ENCODE measurements around the gene TNS3. TPM values are rescaled to one million over a fixed set of nuclear protein-coding genes. Genes with fewer than 3 reads are reported as not detected.

The TNS3 gene
- total and polyA plus RNA-seq, 2 donors (not counting 3 experiments of a cell fraction or from before 2014, with no cell fraction given) = 10.4 to 45.1 TPM

- dilution Hi-C loops (cut with MboI; ENCODE audit: extremely low pct_ligation_motif_present, low sequenced_read_pairs) (no loop called here), intact Hi-C loops (cut with micrococcal nuclease) (no loop called here)
- Histone ChIP-seq H3K4me3 (replicated peaks in 1 of 3; ENCODE audit: insufficient read depth in 1 of 3, low read depth in 1 of 3, low read length in 3 of 3) (no peak overlapping the region), H3K9me3 (replicated peaks; ENCODE audit: control insufficient read depth, insufficient read depth, low read length) (no peaks in the 10 kb centered on the region), H3K4me2 (ENCODE audit: insufficient read depth, low read length) (no peak overlapping the region), H3K27ac (ENCODE audit: insufficient read depth, low read depth, low read length) (no peak overlapping the region), H3K27me3 (ENCODE audit: control insufficient read depth in 2 of 2, insufficient read depth in 2 of 2, low read length in 2 of 2) (no peaks in the 10 kb centered on the region), H4K20me1 (replicated peaks; ENCODE audit: control insufficient read depth, extremely low read depth, insufficient read depth, low read length) (no peaks in the 10 kb centered on the region), H3K4me1 (ENCODE audit: control insufficient read depth, extremely low read depth, insufficient read depth, low read length) (peaks cover 20% of the 10 kb centered on the region), H3K9me1 (replicated peaks; ENCODE audit: control insufficient read depth, extremely low read depth, insufficient read depth, low read length) (no peaks in the 10 kb centered on the region), H3K79me2 (ENCODE audit: control insufficient read depth, insufficient read depth, low read length) (no peaks in the 10 kb centered on the region), H3K36me3 (ENCODE audit: control insufficient read depth in 2 of 2, extremely low read depth in 1 of 2, insufficient read depth in 2 of 2, low read length in 2 of 2) (peaks cover 0 to 4% of the 10 kb centered on the region in 2 experiments), H3K9ac (replicated peaks; ENCODE audit: extremely low read depth, insufficient read depth, low read length) (no peak overlapping the region), H2AFZ (ENCODE audit: low read depth, low read length) (no peak overlapping the region)
- DNase-seq (ENCODE audit: low read depth, low spot score) (no peak), FAIRE-seq (no peak)
- POLR2A ChIA-PET = no interaction called here
- TF ChIP-seq CTCF (IDR thresholded peaks at IDR 0.05; ENCODE audit: extremely low read depth in 1 of 2, insufficient read depth in 1 of 2, low read depth in 1 of 2, low read length in 2 of 2) (no peak), EZH2 (IDR thresholded peaks at IDR 0.05; ENCODE audit: borderline replicate concordance, low read depth, low read length, severe bottlenecking) (no peak), MYC (IDR thresholded peaks at IDR 0.05; ENCODE audit: low read depth, low read length) (no peak), GATA2 (IDR thresholded peaks at IDR 0.05; ENCODE audit: insufficient read depth, insufficient read length, low read depth, low read length) (no peak), MAX (IDR thresholded peaks at IDR 0.05; ENCODE audit: insufficient read depth, insufficient read length) (no peak), POLR2AphosphoS5 (IDR thresholded peaks at IDR 0.05; ENCODE audit: insufficient read depth, low read depth, low read length) (no peak), JUN (IDR thresholded peaks at IDR 0.05; ENCODE audit: borderline replicate concordance, insufficient read depth, insufficient read length, low read depth) (no peak), FOS (IDR thresholded peaks at IDR 0.05; ENCODE audit: borderline replicate concordance, insufficient read depth, low read length) (no peak), POLR2A (IDR thresholded peaks at IDR 0.05; ENCODE audit: low read depth, low read length) (no peak)
- no TSS peak for BruUV-seq (replicated peaks)
- CTCF ChIA-PET = interaction anchor here (4.2 kb wide), 1 partner anchor 28 kb away, joined by 25 read pairs; no protein-coding TSS in a partner anchor
These were observed 287.2 kb downstream of the TNS3 start for GRCh38 chr7:47294556-47295222.

All from endothelial cell of umbilical vein (primary cell).